ENCODE data around the gene SPATA2. TPM values are rescaled to one million over a fixed set of nuclear protein-coding genes. Genes with fewer than 3 reads are reported as not detected.

Gene SPATA2
- total RNA-seq, 1 experiment from 2014 or later, result 8.3 TPM

- CTCF ChIA-PET, result interaction anchor here (0.7 kb wide), 1 partner anchor 324 kb away, joined by 4 read pairs; no protein-coding TSS in a partner anchor
These were observed 21.3 kb downstream of the SPATA2 start for GRCh38 chr20:49894073-49894470.

GRCh38 chr20:49893242-49894072 is 21.9 kb downstream of the SPATA2 start:
- Histone ChIP-seq H3K9me3 (ENCODE audit: control insufficient read depth, insufficient read depth, low read depth, low read length) (no peaks in the 10 kb centered on the region), H3K4me1 (ENCODE audit: control insufficient read depth, insufficient read depth, low read length) (peaks cover 30% of the 10 kb centered on the region), H3K27me3 (ENCODE audit: control insufficient read depth, insufficient read depth, low read length) (no peaks in the 10 kb centered on the region), H3K4me3 (ENCODE audit: low read depth in 2 of 2, low read length in 2 of 2) (no peak overlapping the region), H3K36me3 (ENCODE audit: control insufficient read depth, insufficient read depth, low read length) (no peaks in the 10 kb centered on the region), H3K27ac (ENCODE audit: low read length) (peak overlapping the region; percentile 24; the same call in 1 of the 2 replicates)
- DNase-seq (ENCODE audit: low read depth, low spot score) (no peak), ATAC-seq (no peak)
- ChIA-PET POLR2A (no interaction called here), CTCF (interaction anchor here (0.7 to 1.0 kb wide), 2 partner anchors 283 to 324 kb away, joined by 4 to 12 read pairs; no protein-coding TSS in a partner anchor)
- TF ChIP-seq POLR2AphosphoS5 (IDR thresholded peaks at IDR 0.05; ENCODE audit: low read depth, low read length) (no peak), CTCF (IDR thresholded peaks at IDR 0.05) (no peak), TCF7L2 (IDR thresholded peaks at IDR 0.05; ENCODE audit: low read depth, low read length) (no peak), SIN3A (IDR thresholded peaks at IDR 0.05; ENCODE audit: borderline replicate concordance, insufficient read depth, low read depth, low read length) (no peak)
- TF ChIP-seq, protein P1, sequence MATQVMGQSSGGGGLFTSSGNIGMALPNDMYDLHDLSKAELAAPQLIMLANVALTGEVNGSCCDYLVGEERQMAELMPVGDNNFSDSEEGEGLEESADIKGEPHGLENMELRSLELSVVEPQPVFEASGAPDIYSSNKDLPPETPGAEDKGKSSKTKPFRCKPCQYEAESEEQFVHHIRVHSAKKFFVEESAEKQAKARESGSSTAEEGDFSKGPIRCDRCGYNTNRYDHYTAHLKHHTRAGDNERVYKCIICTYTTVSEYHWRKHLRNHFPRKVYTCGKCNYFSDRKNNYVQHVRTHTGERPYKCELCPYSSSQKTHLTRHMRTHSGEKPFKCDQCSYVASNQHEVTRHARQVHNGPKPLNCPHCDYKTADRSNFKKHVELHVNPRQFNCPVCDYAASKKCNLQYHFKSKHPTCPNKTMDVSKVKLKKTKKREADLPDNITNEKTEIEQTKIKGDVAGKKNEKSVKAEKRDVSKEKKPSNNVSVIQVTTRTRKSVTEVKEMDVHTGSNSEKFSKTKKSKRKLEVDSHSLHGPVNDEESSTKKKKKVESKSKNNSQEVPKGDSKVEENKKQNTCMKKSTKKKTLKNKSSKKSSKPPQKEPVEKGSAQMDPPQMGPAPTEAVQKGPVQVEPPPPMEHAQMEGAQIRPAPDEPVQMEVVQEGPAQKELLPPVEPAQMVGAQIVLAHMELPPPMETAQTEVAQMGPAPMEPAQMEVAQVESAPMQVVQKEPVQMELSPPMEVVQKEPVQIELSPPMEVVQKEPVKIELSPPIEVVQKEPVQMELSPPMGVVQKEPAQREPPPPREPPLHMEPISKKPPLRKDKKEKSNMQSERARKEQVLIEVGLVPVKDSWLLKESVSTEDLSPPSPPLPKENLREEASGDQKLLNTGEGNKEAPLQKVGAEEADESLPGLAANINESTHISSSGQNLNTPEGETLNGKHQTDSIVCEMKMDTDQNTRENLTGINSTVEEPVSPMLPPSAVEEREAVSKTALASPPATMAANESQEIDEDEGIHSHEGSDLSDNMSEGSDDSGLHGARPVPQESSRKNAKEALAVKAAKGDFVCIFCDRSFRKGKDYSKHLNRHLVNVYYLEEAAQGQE (IDR thresholded peaks at IDR 0.05; ENCODE audit: insufficient read depth in 1 of 2, low read depth in 2 of 2, low read length in 1 of 2), result no peak
- intact Hi-C loops (cut with micrococcal nuclease; ENCODE audit: unreplicated experiment), result no loop called here
- BruUV-seq (replicated peaks), result no TSS peak
- in situ Hi-C loops (cut with HindIII; ENCODE audit: low pct_unique_long_range_greater_than_20kb, low sequenced_read_pairs), result no loop called here

More at GRCh38 chr20:49894073-49894470, 21.3 kb downstream of the SPATA2 start:
- TF ChIP-seq SIN3A (IDR thresholded peaks at IDR 0.05; ENCODE audit: borderline replicate concordance, insufficient read depth, low read depth, low read length) (no peak), CTCF (IDR thresholded peaks at IDR 0.05) (no peak), POLR2AphosphoS5 (IDR thresholded peaks at IDR 0.05; ENCODE audit: low read depth, low read length) (no peak), TCF7L2 (IDR thresholded peaks at IDR 0.05; ENCODE audit: low read depth, low read length) (no peak)
- TF ChIP-seq, protein P1 (IDR thresholded peaks at IDR 0.05; ENCODE audit: insufficient read depth in 1 of 2, low read depth in 2 of 2, low read length in 1 of 2), result no peak
- BruUV-seq (replicated peaks), result no TSS peak
- Histone ChIP-seq H3K4me1 (ENCODE audit: control insufficient read depth, insufficient read depth, low read length) (peaks cover 26% of the 10 kb centered on the region), H3K9me3 (ENCODE audit: control insufficient read depth, insufficient read depth, low read depth, low read length) (no peaks in the 10 kb centered on the region), H3K4me3 (ENCODE audit: low read depth in 2 of 2, low read length in 2 of 2) (no peak overlapping the region), H3K36me3 (ENCODE audit: control insufficient read depth, insufficient read depth, low read length) (no peaks in the 10 kb centered on the region), H3K27me3 (ENCODE audit: control insufficient read depth, insufficient read depth, low read length) (no peaks in the 10 kb centered on the region), H3K27ac (ENCODE audit: low read length) (peak overlapping the region; percentile 24; the same call in 1 of the 2 replicates)
- ATAC-seq (no peak), DNase-seq (ENCODE audit: low read depth, low spot score) (no peak)
- intact Hi-C loops (cut with micrococcal nuclease; ENCODE audit: unreplicated experiment), result no loop called here
- in situ Hi-C loops (cut with HindIII; ENCODE audit: low pct_unique_long_range_greater_than_20kb, low sequenced_read_pairs), result no loop called here
- POLR2A ChIA-PET, result no interaction called here

Data from Panc1 (cell line).